IMR-90 (cell line): ENCODE results near the gene FFAR1. TPM values are rescaled to one million over a fixed set of nuclear protein-coding genes. Genes with fewer than 3 reads are reported as not detected.

Source experiments
- ATAC-seq: fragments of 200-7000 bp; cut with Tn5 transposase; 2 replicates; pipeline ENCODE4 v1.9.1; 2020; ENCODE audit warnings: low read depth, mild to moderate bottlenecking, moderate library complexity
- BruUV-seq: library from RNA; stranded (reverse); fragments of 400-500 nt; replicated peaks from 2 replicates; lab custom pipeline; 2021; lab: Mats Ljungman, UMichigan
- CTCF ChIA-PET: fragments of 300-600 bp; formaldehyde crosslinking; extraction: SDS; loops from one replicate; lab custom pipeline; 2021; ENCODE audit warnings: antibody characterized with exemption; lab: Yijun Ruan, JAX
- POLR2A ChIA-PET: fragments of 300-600 bp; sonication (Branson Sonifier 250); formaldehyde crosslinking; loops from one replicate; lab custom pipeline; 2022; ENCODE audit warnings: antibody characterized with exemption; ENCODE audit not compliant: unreplicated experiment; lab: Charles Lee
- DNase-seq: peaks from one replicate; pipeline ENCODE4 v3.0.0; 2013
- H2AFZ ChIP-seq: replicated peaks from 2 replicates; pipeline ENCODE3; 2013; ENCODE audit warnings: low read length, mild to moderate bottlenecking; ENCODE audit not compliant: poor library complexity
- H2AK5ac ChIP-seq: 2 replicates; pipeline ENCODE4 v1.6.1; 2013; ENCODE audit warnings: low read depth, low read length, inconsistent platforms
- H2AK9ac ChIP-seq: replicated peaks from 2 replicates; pipeline ENCODE3; 2013; ENCODE audit warnings: mild to moderate bottlenecking, low read depth, low read length, moderate library complexity; ENCODE audit not compliant: poor library complexity
- H2BK120ac ChIP-seq: 2 replicates; pipeline ENCODE4 v1.6.1; 2013; ENCODE audit warnings: low read depth, low read length, inconsistent platforms
- H2BK15ac ChIP-seq: 3 replicates; pipeline ENCODE4 v1.6.1; 2013; ENCODE audit warnings: low read depth, low read length, inconsistent platforms
- H2BK20ac ChIP-seq: 2 replicates; pipeline ENCODE4 v1.6.1; 2013; ENCODE audit warnings: low read depth, mild to moderate bottlenecking, inconsistent platforms, low read length, moderate library complexity
- H2BK5ac ChIP-seq: 2 replicates; pipeline ENCODE4 v1.6.1; 2013; ENCODE audit warnings: mild to moderate bottlenecking, low read depth, low read length, inconsistent platforms; ENCODE audit not compliant: poor library complexity, severe bottlenecking
- H3K14ac ChIP-seq: replicated peaks from 2 replicates; pipeline ENCODE4 v1.6.1; 2013; ENCODE audit warnings: low read depth, low read length, inconsistent platforms
- H3K18ac ChIP-seq: 2 replicates; pipeline ENCODE4 v1.6.1; 2013; ENCODE audit warnings: low read depth, low read length, control low read depth
- H3K23ac ChIP-seq: 2 replicates; pipeline ENCODE4 v1.6.1; 2013; ENCODE audit warnings: low read depth, low read length, inconsistent platforms
- H3K27ac ChIP-seq: 2 replicates; pipeline ENCODE4 v1.5.1; 2013; ENCODE audit warnings: mild to moderate bottlenecking, control low read depth, low read length; ENCODE audit not compliant: insufficient read depth
- H3K27me3 ChIP-seq: 2 replicates; pipeline ENCODE4 v1.6.1; 2013; ENCODE audit warnings: low read length; ENCODE audit not compliant: control insufficient read depth, insufficient read depth
- H3K36me3 ChIP-seq: 2 replicates; pipeline ENCODE4 v1.6.1; 2013; ENCODE audit warnings: low read length, mixed read lengths; ENCODE audit not compliant: control insufficient read depth, insufficient read depth
- H3K4ac ChIP-seq: 2 replicates; pipeline ENCODE4 v1.6.1; 2013; ENCODE audit warnings: low read depth, low read length, inconsistent platforms
- H3K4me1 ChIP-seq: 2 replicates; pipeline ENCODE4 v1.6.1; 2013; ENCODE audit warnings: low read length, mixed read lengths; ENCODE audit not compliant: control insufficient read depth, insufficient read depth
- H3K4me2 ChIP-seq: 2 replicates; pipeline ENCODE4 v1.6.1; 2013; ENCODE audit warnings: low read depth, mild to moderate bottlenecking, control low read depth, low read length, moderate library complexity
- H3K4me3 ChIP-seq: 2 replicates; pipeline ENCODE4 v1.5.1; 2013; ENCODE audit warnings: low read depth, mild to moderate bottlenecking, control low read depth, low read length, moderate library complexity; ENCODE audit not compliant: insufficient read depth
- H3K56ac ChIP-seq: 2 replicates; pipeline ENCODE4 v1.6.1; 2013; ENCODE audit warnings: low read length, inconsistent platforms; ENCODE audit not compliant: insufficient read depth; ENCODE audit errors: extremely low read depth
- H3K79me1 ChIP-seq, 2 experiments: 2 replicates each; pipeline ENCODE4 v1.6.1; 2013; ENCODE audit warnings: low read length in 2 of 2, inconsistent platforms in 1 of 2, low read depth in 1 of 2
- H3K9ac ChIP-seq: 2 replicates; pipeline ENCODE4 v1.6.1; 2013; ENCODE audit warnings: low read depth, low read length, control low read depth
- H3K9me1 ChIP-seq: 2 replicates; pipeline ENCODE4 v1.6.1; 2013; ENCODE audit warnings: low read length, inconsistent platforms; ENCODE audit not compliant: insufficient read depth
- H3K9me3 ChIP-seq: 2 replicates; pipeline ENCODE4 v1.6.1; 2013; ENCODE audit warnings: low read length; ENCODE audit not compliant: control insufficient read depth, insufficient read depth
- H4K20me1 ChIP-seq: 2 replicates; pipeline ENCODE4 v1.6.1; 2013; ENCODE audit warnings: low read length, inconsistent platforms; ENCODE audit not compliant: insufficient read depth
- H4K5ac ChIP-seq: 2 replicates; pipeline ENCODE4 v1.6.1; 2013; ENCODE audit warnings: mild to moderate bottlenecking, low read depth, low read length, control low read depth
- H4K8ac ChIP-seq, 2 experiments: 2 replicates each; pipeline ENCODE4 v1.6.1; 2013; ENCODE audit warnings: low read depth in 2 of 2, low read length in 2 of 2, control low read depth in 1 of 2, inconsistent platforms in 1 of 2
- H4K91ac ChIP-seq: 2 replicates; pipeline ENCODE4 v1.6.1; 2013; ENCODE audit warnings: low read depth, low read length, inconsistent platforms; ENCODE audit not compliant: insufficient read depth
- MAFK ChIP-seq: IDR thresholded peaks from 2 replicates; pipeline ENCODE4 v1.6.1; 2012; ENCODE audit warnings: low read depth, low read length, improper control_type of control experiment
- POLR2A ChIP-seq: IDR thresholded peaks from 2 replicates; pipeline ENCODE4 v1.6.1; 2012; ENCODE audit warnings: mild to moderate bottlenecking, low read depth, low read length
- RAD21 ChIP-seq: IDR thresholded peaks from 2 replicates; pipeline ENCODE4 v1.6.1; 2012; ENCODE audit warnings: low read length, improper control_type of control experiment
- WGBS, 2 experiments: methylation state at CpG; one replicate each; pipeline versions ENCODE4 v1.1.5 to v1.1.7; 2013; ENCODE audit warnings: missing lambda C conversion rate in 2 of 2; ENCODE audit not compliant: insufficient read length in 1 of 2; ENCODE audit errors: extremely low coverage in 2 of 2; 5-methylcytosine and 5-hydroxymethylcytosine counted together
- dilution Hi-C: fragments of 300-500 bp; cut with HindIII; formaldehyde crosslinking; loops from one replicate; pipeline ENCODE4 v1.14.3; 2018; ENCODE audit warnings: low sequenced_read_pairs; ENCODE audit not compliant: unreplicated experiment
- in situ Hi-C: fragments of 300-500 bp; cut with MboI; formaldehyde crosslinking; loops from 3 replicates; pipeline ENCODE4 v1.14.3; 2019; ENCODE audit warnings: low sequenced_read_pairs, inconsistent platforms, mixed read lengths
- intact Hi-C: fragments of 100-400 bp; cut with micrococcal nuclease; formaldehyde crosslinking; loops from 2 replicates; pipeline ENCODE4 v1.10.0; 2022
- polyA plus RNA-seq, 3 experiments: library from polyadenylated mRNA; depleted of rRNA; stranded (reverse); fragments of >200 nt; gene quantifications; 2 replicates each; pipeline ENCODE4 v1.2.3, GENCODE V29; 2012; ENCODE audit warnings: low replicate concordance in 1 of 3
- total RNA-seq: library from RNA; depleted of rRNA; stranded (reverse); fragments of >200 nt; gene quantifications from 2 replicates; pipeline ENCODE4 v1.2.3, GENCODE V29; 2012

The FFAR1 gene
- total and polyA plus RNA-seq, 2 of the 4 experiments (the other 2 are of a cell fraction), result not detected

- no peak overlapping the region for H2AFZ ChIP-seq
- no peaks in the 10 kb centered on the region for H3K79me1 ChIP-seq
- no peak overlapping the region for H2BK120ac ChIP-seq
- H2BK5ac ChIP-seq, result no peak overlapping the region
- H3K18ac ChIP-seq, result no peak overlapping the region
- no peak overlapping the region for H2BK20ac ChIP-seq
- H3K4me3 ChIP-seq, result no peak overlapping the region
- dilution Hi-C loops (no loop called here), in situ Hi-C loops (no loop called here), intact Hi-C loops (no loop called here)
- no peak overlapping the region for H3K14ac ChIP-seq
- no peak overlapping the region for H2AK9ac ChIP-seq
- 66% methylated on average over 2 of the region's 2 CpGs; no CpG with 5 or more reads in 1 of the 2 experiments for WGBS, 2 experiments
- H4K8ac ChIP-seq, result no peak overlapping the region
- H3K9me3 ChIP-seq, result peaks cover 3% of the 10 kb centered on the region
- no peak overlapping the region for H2BK15ac ChIP-seq
- no peaks in the 10 kb centered on the region for H3K9me1 ChIP-seq
- H3K27me3 ChIP-seq, result peaks cover 4% of the 10 kb centered on the region
- H3K23ac ChIP-seq, result no peak overlapping the region
- no peak overlapping the region for H3K27ac ChIP-seq
- no peak overlapping the region for H3K4me2 ChIP-seq
- no peak overlapping the region for H2AK5ac ChIP-seq
- ATAC-seq, result no peak
- no peak overlapping the region for H4K91ac ChIP-seq
- H3K4me1 ChIP-seq, result no peaks in the 10 kb centered on the region
- no peak for TF ChIP-seq POLR2A
- no peak for TF ChIP-seq MAFK
- no peak for TF ChIP-seq RAD21
- CTCF ChIA-PET, result no interaction called here
- H3K56ac ChIP-seq, result no peak overlapping the region
- H3K36me3 ChIP-seq, result no peaks in the 10 kb centered on the region
- no TSS peak for BruUV-seq
- no peak overlapping the region for H3K9ac ChIP-seq
- POLR2A ChIA-PET, result no interaction called here
- no peaks in the 10 kb centered on the region for H4K20me1 ChIP-seq
- no peak overlapping the region for H4K5ac ChIP-seq
- no peak for DNase-seq
- no peak overlapping the region for H3K4ac ChIP-seq
Observed at GRCh38 chr19:35383536-35383935, 35.8 kb downstream of the FFAR1 start.
